ENCODE data around the gene GNAL.

DNA sequence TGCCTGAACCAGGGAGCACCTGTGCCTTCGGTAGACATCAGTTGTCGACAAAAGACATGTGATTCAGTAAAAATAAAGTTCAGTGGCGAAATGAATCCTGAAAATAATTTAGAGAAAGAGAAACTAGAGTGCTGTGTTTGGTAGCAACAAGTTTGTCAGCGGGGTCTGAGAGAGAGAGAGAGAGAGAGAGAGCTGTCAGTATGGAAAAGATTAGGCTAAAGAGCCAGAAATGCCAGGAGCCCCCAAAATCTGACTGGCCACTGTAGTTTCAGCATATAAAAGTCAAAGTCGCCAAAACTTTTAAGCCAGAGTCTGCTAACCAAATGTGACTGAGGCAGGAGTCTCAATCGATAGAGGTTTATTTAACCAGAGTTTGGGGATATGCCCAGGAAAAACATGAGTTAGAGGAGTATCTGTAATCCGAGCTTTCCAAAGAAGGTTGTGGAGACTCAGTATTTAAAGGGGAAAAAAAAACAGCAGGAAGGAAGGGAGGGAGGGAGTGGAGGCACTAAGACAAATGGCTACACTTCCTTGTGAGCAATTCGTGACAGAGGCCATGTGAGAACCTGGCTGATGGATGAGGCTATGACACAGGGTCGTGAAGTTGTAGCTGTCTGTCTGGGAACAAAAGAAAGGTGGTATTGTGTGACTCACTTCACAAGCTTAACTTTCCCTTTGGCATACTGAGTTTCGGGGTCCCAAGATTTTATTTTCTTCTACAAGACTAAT lies 20.5 kb upstream of the GNAL start:
- TF ChIP-seq RAD21 (IDR thresholded peaks at IDR 0.05; ENCODE audit: low read length) = no peak
- TF ChIP-seq CTCF (conservative IDR thresholded peaks at IDR 0.05; ENCODE audit: low read depth, low read length) = no peak
- no peak for TF ChIP-seq POLR2A (IDR thresholded peaks at IDR 0.05; ENCODE audit: low read depth, low read length)
- TF ChIP-seq RFX5 (IDR thresholded peaks at IDR 0.05; ENCODE audit: low read depth, low read length) = no peak
- TF ChIP-seq SMC3 (IDR thresholded peaks at IDR 0.05; ENCODE audit: low read depth, low read length) = no peak
- TF ChIP-seq BHLHE40 (IDR thresholded peaks at IDR 0.05; ENCODE audit: low read depth, low read length) = no peak
- no peak for TF ChIP-seq CEBPB (IDR thresholded peaks at IDR 0.05; ENCODE audit: low read depth, low read length)
- no peak for TF ChIP-seq RCOR1 (IDR thresholded peaks at IDR 0.05; ENCODE audit: insufficient replicate concordance, low read length)
